ENCODE results near the gene KCNA2. TPM values are rescaled to one million over a fixed set of nuclear protein-coding genes. Genes with fewer than 3 reads are reported as not detected.

Gene KCNA2
- total RNA-seq, 1 experiment from 2014 or later = not detected

DNA sequence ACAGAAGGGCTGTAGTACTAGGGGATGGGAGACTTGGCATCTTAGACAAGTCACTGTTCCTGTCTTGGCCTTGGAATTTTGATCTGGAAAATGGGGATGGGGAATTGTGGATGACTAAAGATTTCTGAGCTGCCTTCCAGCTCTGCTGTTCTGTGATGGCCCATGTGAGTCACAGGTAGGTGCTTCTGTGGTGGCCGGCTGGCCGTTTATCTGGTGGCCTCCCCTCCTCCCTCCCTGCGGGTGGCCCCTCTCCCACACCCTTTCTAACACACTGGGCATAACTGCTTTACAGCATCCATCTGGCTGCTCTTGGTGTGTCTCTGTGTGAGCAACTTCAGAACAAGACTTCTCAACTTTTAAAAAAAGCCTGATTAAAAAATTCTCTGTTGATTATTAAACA is 35.9 kb downstream of the KCNA2 start:
- Histone ChIP-seq H3K4me2 (ENCODE audit: low read depth, low read length, poor library complexity, severe bottlenecking) (no peak overlapping the region), H3K9me3 (ENCODE audit: low read length) (no peaks in the 10 kb centered on the region)

DNA sequence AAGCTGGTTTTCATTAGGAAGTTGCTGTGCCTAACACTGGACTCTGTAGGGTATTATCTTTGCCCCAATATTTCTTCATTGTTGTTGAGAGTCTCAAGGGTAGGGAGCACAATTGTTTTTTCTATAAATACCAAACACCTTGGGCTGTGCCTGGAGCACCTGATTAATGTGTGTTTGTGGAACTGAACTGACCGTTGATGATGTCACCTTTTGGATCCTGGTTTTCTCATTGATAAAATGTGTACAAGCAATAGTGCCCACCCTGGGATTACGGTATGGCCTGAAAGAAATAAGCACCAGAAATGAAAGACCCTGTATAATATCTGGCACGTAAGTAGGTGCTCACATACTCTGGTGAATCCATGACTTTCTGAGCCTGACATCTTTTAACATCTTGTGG is 39.3 kb downstream of the KCNA2 start:
- Histone ChIP-seq H3K4me3 (ENCODE audit: low read length) (no peak overlapping the region), H3K9ac (ENCODE audit: low read length) (no peak overlapping the region), H3K9me2 (replicated peaks; ENCODE audit: insufficient read depth, low read length) (no peaks in the 10 kb centered on the region), H3K79me2 (ENCODE audit: low read length) (no peaks in the 10 kb centered on the region), H3K27me3 (ENCODE audit: low read length) (no peaks in the 10 kb centered on the region), H3K4me2 (ENCODE audit: low read depth, low read length, poor library complexity, severe bottlenecking) (no peak overlapping the region), H3K4me1 (ENCODE audit: low read length) (peaks cover 4% of the 10 kb centered on the region; the same call in 1 of the 2 replicates), H3K36me3 (ENCODE audit: insufficient read depth, low read length) (no peaks in the 10 kb centered on the region), H4K20me1 (ENCODE audit: insufficient read depth, low read depth, low read length) (no peaks in the 10 kb centered on the region), H2AFZ (ENCODE audit: low read length) (no peak overlapping the region), H3K9me3 (ENCODE audit: low read length) (no peaks in the 10 kb centered on the region), H3K27ac (ENCODE audit: low read length) (no peak overlapping the region)
- no peak for DNase-seq

More for the DNA sequence above, 35.9 kb downstream of the KCNA2 start:
- H3K4me3 ChIP-seq (ENCODE audit: low read length) = no peak overlapping the region
- H4K20me1 ChIP-seq (ENCODE audit: insufficient read depth, low read depth, low read length) = no peaks in the 10 kb centered on the region; the same call in 1 of the 2 replicates
- no peaks in the 10 kb centered on the region for H3K27me3 ChIP-seq (ENCODE audit: low read length)
- peaks cover 4% of the 10 kb centered on the region; the same call in 1 of the 2 replicates for H3K4me1 ChIP-seq (ENCODE audit: low read length)
- no peak overlapping the region for H3K27ac ChIP-seq (ENCODE audit: low read length)
- no peak overlapping the region for H2AFZ ChIP-seq (ENCODE audit: low read length)
- no peak overlapping the region for H3K9ac ChIP-seq (ENCODE audit: low read length)
- no peaks in the 10 kb centered on the region for H3K9me2 ChIP-seq (replicated peaks; ENCODE audit: insufficient read depth, low read length)
- no peaks in the 10 kb centered on the region for H3K36me3 ChIP-seq (ENCODE audit: insufficient read depth, low read length)
- DNase-seq = no peak
- no peaks in the 10 kb centered on the region for H3K79me2 ChIP-seq (ENCODE audit: low read length)

DNA sequence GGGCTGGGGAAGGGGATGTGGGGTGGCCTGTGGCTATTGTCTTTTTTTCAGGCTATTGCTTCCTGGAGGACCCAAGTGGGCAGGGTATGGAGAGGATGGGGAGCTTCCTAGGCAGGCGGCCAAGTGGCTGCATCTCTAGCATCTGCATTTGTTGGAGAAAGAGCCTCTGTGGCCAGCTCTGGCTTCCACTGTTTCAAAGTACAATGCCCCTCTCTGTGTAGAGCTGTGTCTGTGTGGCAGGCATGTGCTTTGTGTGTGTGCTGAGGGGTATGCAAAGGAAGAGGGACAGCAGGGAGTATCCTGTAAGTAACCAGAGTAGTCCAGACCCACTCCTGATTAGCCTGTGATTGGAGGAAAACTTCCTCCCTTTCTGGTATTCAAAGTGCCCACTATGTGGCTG is 40.6 kb downstream of the KCNA2 start:
- Histone ChIP-seq H3K27me3 (ENCODE audit: low read length) (no peaks in the 10 kb centered on the region), H3K79me2 (ENCODE audit: low read length) (no peaks in the 10 kb centered on the region), H3K27ac (ENCODE audit: low read length) (no peak overlapping the region), H3K9me3 (ENCODE audit: low read length) (no peaks in the 10 kb centered on the region), H3K4me2 (ENCODE audit: low read depth, low read length, poor library complexity, severe bottlenecking) (no peak overlapping the region), H3K4me3 (ENCODE audit: low read length) (no peak overlapping the region), H3K9ac (ENCODE audit: low read length) (no peak overlapping the region), H3K36me3 (ENCODE audit: insufficient read depth, low read length) (no peaks in the 10 kb centered on the region), H4K20me1 (ENCODE audit: insufficient read depth, low read depth, low read length) (no peaks in the 10 kb centered on the region), H2AFZ (ENCODE audit: low read length) (no peak overlapping the region), H3K4me1 (ENCODE audit: low read length) (no peaks in the 10 kb centered on the region), H3K9me2 (replicated peaks; ENCODE audit: insufficient read depth, low read length) (no peaks in the 10 kb centered on the region)
- DNase-seq = no peak

DNA sequence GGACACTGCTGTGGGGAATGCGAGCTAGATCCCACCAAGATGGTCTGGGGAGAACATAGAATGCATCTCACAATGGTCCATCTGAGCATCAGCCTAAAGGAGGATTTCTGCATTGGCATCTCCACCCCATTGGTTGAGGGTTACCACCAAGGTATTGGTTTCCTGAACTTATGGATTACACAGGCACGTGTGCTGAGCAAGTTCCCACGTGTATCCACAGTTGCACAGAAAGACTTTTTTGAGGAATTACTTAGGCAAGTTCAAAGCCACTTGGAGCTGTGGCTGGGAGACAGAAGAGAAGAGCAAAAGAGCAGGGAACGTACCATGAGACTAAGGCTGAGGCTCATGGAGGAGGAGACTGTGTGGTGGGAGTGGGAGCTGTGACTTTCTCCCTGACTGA is 43.1 kb downstream of the KCNA2 start:
- no peaks in the 10 kb centered on the region for H4K20me1 ChIP-seq (ENCODE audit: insufficient read depth, low read depth, low read length)
- no peaks in the 10 kb centered on the region for H3K4me1 ChIP-seq (ENCODE audit: low read length)
- H3K27ac ChIP-seq (ENCODE audit: low read length) = no peak overlapping the region
- H3K9me3 ChIP-seq (ENCODE audit: low read length) = no peaks in the 10 kb centered on the region
- no peak overlapping the region for H3K4me3 ChIP-seq (ENCODE audit: low read length)
- H3K79me2 ChIP-seq (ENCODE audit: low read length) = no peaks in the 10 kb centered on the region
- no peak overlapping the region for H3K4me2 ChIP-seq (ENCODE audit: low read depth, low read length, poor library complexity, severe bottlenecking)
- H3K9me2 ChIP-seq (replicated peaks; ENCODE audit: insufficient read depth, low read length) = no peaks in the 10 kb centered on the region
- H3K27me3 ChIP-seq (ENCODE audit: low read length) = no peaks in the 10 kb centered on the region
- no peaks in the 10 kb centered on the region for H3K36me3 ChIP-seq (ENCODE audit: insufficient read depth, low read length)
- no peak overlapping the region for H2AFZ ChIP-seq (ENCODE audit: low read length)
- DNase-seq = no peak
- no peak overlapping the region for H3K9ac ChIP-seq (ENCODE audit: low read length)

DNA sequence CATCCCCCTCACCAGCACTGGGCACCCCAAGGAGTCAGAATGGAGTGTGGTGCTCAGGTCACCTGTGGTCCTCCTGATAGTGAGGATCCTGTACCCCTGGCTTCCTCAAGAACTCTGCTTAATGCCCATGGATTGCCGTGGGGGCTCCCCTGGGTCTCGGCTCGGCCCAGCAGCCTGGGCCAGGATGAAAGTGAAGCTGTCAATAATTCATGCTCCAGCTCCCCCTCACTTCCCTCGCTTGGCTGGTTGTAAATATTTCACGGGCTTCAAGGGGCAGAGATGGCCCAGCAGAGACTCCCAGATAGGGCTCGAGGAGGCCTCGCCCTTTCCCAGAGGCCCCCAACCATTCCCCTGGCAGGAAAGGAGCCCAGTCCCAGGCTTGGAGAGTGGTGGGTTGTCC is 44.6 kb downstream of the KCNA2 start:
- Histone ChIP-seq H4K20me1 (ENCODE audit: insufficient read depth, low read depth, low read length) (no peaks in the 10 kb centered on the region), H3K4me1 (ENCODE audit: low read length) (no peaks in the 10 kb centered on the region), H3K4me2 (ENCODE audit: low read depth, low read length, poor library complexity, severe bottlenecking) (no peak overlapping the region), H3K79me2 (ENCODE audit: low read length) (no peaks in the 10 kb centered on the region), H3K27ac (ENCODE audit: low read length) (no peak overlapping the region), H3K4me3 (ENCODE audit: low read length) (no peak overlapping the region), H3K9me3 (ENCODE audit: low read length) (no peaks in the 10 kb centered on the region), H2AFZ (ENCODE audit: low read length) (no peak overlapping the region), H3K36me3 (ENCODE audit: insufficient read depth, low read length) (no peaks in the 10 kb centered on the region), H3K27me3 (ENCODE audit: low read length) (no peaks in the 10 kb centered on the region), H3K9me2 (replicated peaks; ENCODE audit: insufficient read depth, low read length) (no peaks in the 10 kb centered on the region), H3K9ac (ENCODE audit: low read length) (no peak overlapping the region)
- DNase-seq = no peak

DNA sequence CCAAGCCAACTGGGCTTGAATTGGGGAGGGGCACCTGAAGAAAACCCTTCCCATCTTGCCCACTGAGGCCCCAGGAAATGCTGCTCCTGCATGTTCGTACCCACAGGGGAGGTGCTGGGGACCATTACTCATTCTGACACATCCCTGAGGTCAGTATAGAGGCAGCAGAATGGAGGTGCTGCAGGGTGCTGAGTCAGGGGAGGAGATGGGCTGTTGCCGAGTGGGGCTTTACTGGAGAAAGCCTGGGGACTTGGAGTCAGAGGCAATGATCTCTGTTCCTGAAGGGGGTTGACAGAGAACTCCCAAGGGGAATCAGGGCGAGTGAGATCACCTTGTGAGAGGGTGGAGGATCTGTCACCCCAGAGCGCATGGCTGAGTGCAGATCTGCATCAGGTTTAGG is 47.0 kb downstream of the KCNA2 start:
- no peaks in the 10 kb centered on the region for H3K79me2 ChIP-seq (ENCODE audit: low read length)
- H3K9ac ChIP-seq (ENCODE audit: low read length) = no peak overlapping the region
- no peaks in the 10 kb centered on the region for H3K27me3 ChIP-seq (ENCODE audit: low read length)
- H3K4me2 ChIP-seq (ENCODE audit: low read depth, low read length, poor library complexity, severe bottlenecking) = no peak overlapping the region
- no peaks in the 10 kb centered on the region for H3K36me3 ChIP-seq (ENCODE audit: insufficient read depth, low read length)
- H3K9me3 ChIP-seq (ENCODE audit: low read length) = no peaks in the 10 kb centered on the region
- no peaks in the 10 kb centered on the region for H4K20me1 ChIP-seq (ENCODE audit: insufficient read depth, low read depth, low read length)
- no peaks in the 10 kb centered on the region for H3K9me2 ChIP-seq (replicated peaks; ENCODE audit: insufficient read depth, low read length)
- H3K27ac ChIP-seq (ENCODE audit: low read length) = no peak overlapping the region
- H2AFZ ChIP-seq (ENCODE audit: low read length) = no peak overlapping the region
- no peak for DNase-seq
- no peak overlapping the region for H3K4me3 ChIP-seq (ENCODE audit: low read length)
- peaks cover 5% of the 10 kb centered on the region; the same call in 1 of the 2 replicates for H3K4me1 ChIP-seq (ENCODE audit: low read length)

DNA sequence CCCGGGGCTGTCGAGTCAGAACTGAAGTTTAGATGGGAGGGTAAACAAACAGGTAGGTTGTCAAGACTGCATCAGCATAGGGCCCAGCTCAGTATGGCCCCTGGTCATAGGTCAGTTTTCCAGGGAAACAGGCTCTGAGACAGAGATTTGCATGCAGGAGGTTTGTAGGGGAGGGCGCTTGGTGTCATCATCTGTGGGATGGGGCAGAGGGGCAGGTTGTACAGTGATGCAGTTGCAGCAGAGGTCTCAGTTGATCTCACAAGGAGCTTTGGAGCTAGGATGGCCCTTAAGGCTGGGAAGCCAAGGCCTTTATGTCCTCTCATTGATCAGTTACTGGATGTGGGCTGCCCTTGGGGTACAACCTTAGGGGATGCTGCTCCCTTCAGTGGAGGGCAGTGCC is 48.7 kb downstream of the KCNA2 start:
- Histone ChIP-seq H3K4me2 (ENCODE audit: low read depth, low read length, poor library complexity, severe bottlenecking) (no peak overlapping the region), H3K9me2 (replicated peaks; ENCODE audit: insufficient read depth, low read length) (no peaks in the 10 kb centered on the region), H3K27me3 (ENCODE audit: low read length) (no peaks in the 10 kb centered on the region), H3K27ac (ENCODE audit: low read length) (no peak overlapping the region), H3K79me2 (ENCODE audit: low read length) (no peaks in the 10 kb centered on the region), H2AFZ (ENCODE audit: low read length) (no peak overlapping the region), H3K9me3 (ENCODE audit: low read length) (no peaks in the 10 kb centered on the region), H3K4me1 (ENCODE audit: low read length) (peaks cover 5% of the 10 kb centered on the region; the same call in 1 of the 2 replicates), H3K36me3 (ENCODE audit: insufficient read depth, low read length) (no peaks in the 10 kb centered on the region), H4K20me1 (ENCODE audit: insufficient read depth, low read depth, low read length) (no peaks in the 10 kb centered on the region), H3K9ac (ENCODE audit: low read length) (no peak overlapping the region), H3K4me3 (ENCODE audit: low read length) (no peak overlapping the region)
- no peak for DNase-seq

DNA sequence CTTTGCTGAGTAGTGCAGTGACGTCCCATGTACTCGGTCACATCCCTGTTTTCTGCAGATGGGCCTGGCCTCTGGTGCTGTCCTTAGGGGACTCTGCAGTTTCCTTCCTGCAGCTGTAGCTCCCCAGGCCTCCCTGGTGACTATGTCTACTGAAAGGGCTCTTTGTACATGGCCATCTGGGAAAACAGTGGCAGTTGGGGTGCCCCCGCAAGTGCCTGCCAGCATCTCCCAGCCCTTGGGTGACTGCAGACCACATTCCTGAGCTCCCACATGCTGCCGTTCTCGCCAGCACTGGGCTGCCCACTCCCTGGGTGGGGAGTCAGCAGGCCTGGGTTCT is 49.7 kb downstream of the KCNA2 start:
- Histone ChIP-seq H4K20me1 (ENCODE audit: insufficient read depth, low read depth, low read length) (no peaks in the 10 kb centered on the region), H3K9me3 (ENCODE audit: low read length) (no peaks in the 10 kb centered on the region), H3K36me3 (ENCODE audit: insufficient read depth, low read length) (no peaks in the 10 kb centered on the region), H2AFZ (ENCODE audit: low read length) (no peak overlapping the region), H3K4me3 (ENCODE audit: low read length) (no peak overlapping the region), H3K4me2 (ENCODE audit: low read depth, low read length, poor library complexity, severe bottlenecking) (no peak overlapping the region), H3K27me3 (ENCODE audit: low read length) (0 out of 2 replicates have a peak, but pooled peaks cover 3% of the 10 kb centered on the region), H3K9me2 (replicated peaks; ENCODE audit: insufficient read depth, low read length) (no peaks in the 10 kb centered on the region), H3K79me2 (ENCODE audit: low read length) (no peaks in the 10 kb centered on the region), H3K27ac (ENCODE audit: low read length) (no peak overlapping the region), H3K9ac (ENCODE audit: low read length) (no peak overlapping the region), H3K4me1 (ENCODE audit: low read length) (peaks cover 5% of the 10 kb centered on the region; the same call in 1 of the 2 replicates)
- no peak for DNase-seq
